HFFc6 (cell line): ENCODE results near the gene A4GALT. TPM values are rescaled to one million over a fixed set of nuclear protein-coding genes. Genes with fewer than 3 reads are reported as not detected.

Experiments used
- DNase-seq: peaks from one replicate; pipeline ENCODE4 v3.0.0-alpha.2; 2018
- H3K27ac Mint-ChIP-seq: 2 replicates; pipeline ENCODE4 v1.8.0; 2020; ENCODE audit warnings: mild to moderate bottlenecking, mixed read lengths
- H3K27me3 Mint-ChIP-seq: 2 replicates; pipeline ENCODE4 v1.8.0; 2021; ENCODE audit warnings: mild to moderate bottlenecking, moderate library complexity, mixed read lengths; ENCODE audit not compliant: insufficient read depth
- H3K36me3 Mint-ChIP-seq: 2 replicates; pipeline ENCODE4 v1.8.0; 2021; ENCODE audit warnings: low read depth, mixed read lengths
- H3K4me1 Mint-ChIP-seq: 2 replicates; pipeline ENCODE4 v1.8.0; 2020; ENCODE audit warnings: low read depth, mixed read lengths
- H3K4me3 Mint-ChIP-seq: 2 replicates; pipeline ENCODE4 v1.8.0; 2020; ENCODE audit warnings: mild to moderate bottlenecking, moderate library complexity, mixed read lengths
- H3K9me3 Mint-ChIP-seq: 2 replicates; pipeline ENCODE4 v1.8.0; 2020; ENCODE audit warnings: mild to moderate bottlenecking, mixed read lengths
- total RNA-seq, 6 experiments: library from RNA; stranded (reverse); fragmentation: NEBNext Ultra II Directional; extraction: Animal tissue kit (Norgen Biotek cat#: 25700); gene quantifications; 2 replicates in 1 of 6; 3 replicates in 5 of 6; pipeline ENCODE4 v1.2.3, GENCODE V29; 2021
- TF ChIP-seq, protein P1 (sequence below): fragments of 200-600 bp; sonication (generic); IDR thresholded peaks from 2 replicates; pipeline ENCODE4 v1.5.0; 2021; ENCODE audit warnings: antibody characterized with exemption, mild to moderate bottlenecking

Gene A4GALT
- total RNA-seq, 6 experiments from 2014 or later, result 12.2 to 14.3 (median 13.1) TPM

DNA sequence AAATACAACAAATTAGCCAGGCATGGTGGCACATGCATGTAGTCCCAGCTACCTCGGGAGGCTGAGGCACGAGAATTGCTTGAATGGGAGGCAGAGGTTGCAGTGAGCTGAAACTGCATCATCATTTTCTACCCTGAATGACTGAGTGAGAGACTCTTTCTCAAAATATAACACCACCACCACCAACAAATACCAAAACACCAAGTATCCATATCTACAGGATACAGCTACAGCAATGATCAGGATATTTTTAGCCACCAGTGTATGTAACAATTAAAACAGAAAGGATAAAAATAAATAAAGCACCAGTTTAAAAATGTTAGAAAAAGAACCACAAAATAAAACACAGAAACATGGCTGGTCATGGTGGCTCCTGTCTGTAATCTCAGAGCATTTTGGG lies 13.2 kb downstream of the A4GALT start:
- no peak for DNase-seq
- Mint-ChIP-seq H3K27me3 (no peaks in the 10 kb centered on the region; the same call in 1 of the 2 replicates), H3K4me3 (no peak overlapping the region), H3K9me3 (peaks cover 22% of the 10 kb centered on the region), H3K4me1 (peaks cover 16% of the 10 kb centered on the region), H3K36me3 (peaks cover 17% of the 10 kb centered on the region), H3K27ac (no peak overlapping the region; the same call in 1 of the 2 replicates)
- TF ChIP-seq, protein P1, sequence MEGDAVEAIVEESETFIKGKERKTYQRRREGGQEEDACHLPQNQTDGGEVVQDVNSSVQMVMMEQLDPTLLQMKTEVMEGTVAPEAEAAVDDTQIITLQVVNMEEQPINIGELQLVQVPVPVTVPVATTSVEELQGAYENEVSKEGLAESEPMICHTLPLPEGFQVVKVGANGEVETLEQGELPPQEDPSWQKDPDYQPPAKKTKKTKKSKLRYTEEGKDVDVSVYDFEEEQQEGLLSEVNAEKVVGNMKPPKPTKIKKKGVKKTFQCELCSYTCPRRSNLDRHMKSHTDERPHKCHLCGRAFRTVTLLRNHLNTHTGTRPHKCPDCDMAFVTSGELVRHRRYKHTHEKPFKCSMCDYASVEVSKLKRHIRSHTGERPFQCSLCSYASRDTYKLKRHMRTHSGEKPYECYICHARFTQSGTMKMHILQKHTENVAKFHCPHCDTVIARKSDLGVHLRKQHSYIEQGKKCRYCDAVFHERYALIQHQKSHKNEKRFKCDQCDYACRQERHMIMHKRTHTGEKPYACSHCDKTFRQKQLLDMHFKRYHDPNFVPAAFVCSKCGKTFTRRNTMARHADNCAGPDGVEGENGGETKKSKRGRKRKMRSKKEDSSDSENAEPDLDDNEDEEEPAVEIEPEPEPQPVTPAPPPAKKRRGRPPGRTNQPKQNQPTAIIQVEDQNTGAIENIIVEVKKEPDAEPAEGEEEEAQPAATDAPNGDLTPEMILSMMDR, result no peak

DNA sequence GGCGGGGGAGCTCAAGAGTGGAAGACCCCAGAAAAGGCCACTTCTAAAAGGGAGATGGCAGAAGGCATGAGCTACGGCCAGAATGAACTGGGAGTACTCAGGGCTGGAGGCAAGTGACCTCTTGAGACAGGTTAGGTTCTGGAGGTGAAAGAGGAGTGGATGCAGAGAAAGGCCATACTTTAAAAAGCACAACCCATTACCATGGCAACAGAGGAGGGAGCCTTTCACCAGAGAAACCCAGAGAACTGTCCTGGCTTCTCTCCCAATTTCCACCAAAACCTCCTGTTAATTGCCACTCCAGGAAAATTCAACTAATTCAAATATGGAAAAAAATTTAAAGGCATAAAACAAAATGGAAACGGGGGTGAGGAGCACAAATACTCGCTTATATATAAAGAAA lies 15.8 kb downstream of the A4GALT start:
- DNase-seq, result no peak
- Mint-ChIP-seq H3K9me3 (peaks cover 10% of the 10 kb centered on the region), H3K27ac (no peak overlapping the region), H3K36me3 (peaks cover 4% of the 10 kb centered on the region), H3K27me3 (no peaks in the 10 kb centered on the region; the same call in 1 of the 2 replicates), H3K4me3 (no peak overlapping the region), H3K4me1 (peaks cover 5% of the 10 kb centered on the region)
- TF ChIP-seq, protein P1, result no peak

DNA sequence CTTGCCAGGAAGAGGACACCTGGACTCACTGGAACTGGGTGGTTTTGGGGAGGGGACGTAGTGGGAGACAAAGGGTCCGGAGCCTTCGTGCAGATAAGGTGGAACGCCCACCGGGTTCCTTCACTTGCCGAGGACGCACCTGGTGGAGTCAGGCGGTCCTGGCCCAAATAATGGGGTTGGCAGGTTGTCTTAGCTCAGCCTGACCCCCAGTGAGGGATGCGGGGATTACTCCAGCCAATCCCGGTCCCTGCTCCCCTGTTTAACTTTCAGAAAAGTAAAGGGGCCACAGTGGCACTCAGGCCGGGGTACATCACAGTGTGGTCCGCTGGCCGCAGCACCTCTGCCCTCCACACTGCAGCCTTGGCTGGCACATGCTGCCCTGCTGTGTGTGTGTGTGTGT lies 18.0 kb downstream of the A4GALT start:
- no peak for DNase-seq
- Mint-ChIP-seq H3K36me3 (no peaks in the 10 kb centered on the region), H3K4me1 (peaks cover 26% of the 10 kb centered on the region), H3K9me3 (no peaks in the 10 kb centered on the region), H3K4me3 (no peak overlapping the region), H3K27ac (no peak overlapping the region), H3K27me3 (no peaks in the 10 kb centered on the region; the same call in 1 of the 2 replicates)
- TF ChIP-seq, protein P1, result no peak

DNA sequence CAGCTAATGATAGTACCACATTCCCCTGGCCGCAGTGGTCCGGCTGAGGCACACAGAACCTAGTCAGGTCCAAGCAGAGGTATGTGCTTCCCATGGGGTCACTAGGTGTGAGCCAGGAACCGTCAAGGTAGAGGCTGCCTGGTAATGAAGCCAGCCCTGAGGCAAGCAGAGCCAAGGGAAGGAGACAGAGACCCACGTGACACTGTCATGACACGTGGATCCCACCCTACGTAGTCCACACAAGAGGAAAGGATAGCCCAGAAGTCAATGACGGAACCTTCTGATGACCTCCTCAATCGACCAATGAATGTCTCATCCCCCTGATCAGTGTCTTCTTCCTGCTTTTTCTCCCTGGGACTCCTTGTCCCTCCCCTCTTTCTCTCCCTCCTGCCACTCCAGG lies 19.0 kb downstream of the A4GALT start:
- no peak overlapping the region for H3K4me3 Mint-ChIP-seq
- TF ChIP-seq, protein P1, result no peak
- H3K36me3 Mint-ChIP-seq, result no peaks in the 10 kb centered on the region
- H3K27me3 Mint-ChIP-seq, result no peaks in the 10 kb centered on the region; the same call in 1 of the 2 replicates
- DNase-seq, result no peak
- H3K4me1 Mint-ChIP-seq, result peaks cover 31% of the 10 kb centered on the region
- H3K9me3 Mint-ChIP-seq, result no peaks in the 10 kb centered on the region
- H3K27ac Mint-ChIP-seq, result no peak overlapping the region

DNA sequence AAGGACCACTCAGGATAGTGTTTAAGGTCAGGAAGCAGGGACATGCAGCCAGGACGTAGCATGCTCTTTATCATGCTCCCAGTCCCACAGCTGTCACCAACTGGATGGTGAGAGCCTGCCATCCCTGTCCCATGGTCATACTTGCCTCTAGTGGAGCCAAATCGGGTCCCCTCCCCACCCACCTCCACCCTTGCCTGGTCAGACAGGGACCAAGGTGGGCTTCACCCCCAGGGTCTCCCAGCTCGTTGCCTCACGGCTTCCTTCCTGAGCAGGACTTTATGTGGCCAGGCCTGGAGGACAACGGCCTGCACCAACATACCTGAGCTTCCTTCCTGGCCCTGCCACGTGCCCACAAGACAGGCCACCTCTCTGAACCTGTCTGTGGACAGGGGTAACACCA lies 19.8 kb downstream of the A4GALT start:
- Mint-ChIP-seq H3K9me3 (no peaks in the 10 kb centered on the region), H3K27me3 (no peaks in the 10 kb centered on the region; the same call in 1 of the 2 replicates), H3K27ac (no peak overlapping the region), H3K4me1 (peaks cover 35% of the 10 kb centered on the region), H3K36me3 (no peaks in the 10 kb centered on the region), H3K4me3 (no peak overlapping the region)
- TF ChIP-seq, protein P1, result no peak
- no peak for DNase-seq

DNA sequence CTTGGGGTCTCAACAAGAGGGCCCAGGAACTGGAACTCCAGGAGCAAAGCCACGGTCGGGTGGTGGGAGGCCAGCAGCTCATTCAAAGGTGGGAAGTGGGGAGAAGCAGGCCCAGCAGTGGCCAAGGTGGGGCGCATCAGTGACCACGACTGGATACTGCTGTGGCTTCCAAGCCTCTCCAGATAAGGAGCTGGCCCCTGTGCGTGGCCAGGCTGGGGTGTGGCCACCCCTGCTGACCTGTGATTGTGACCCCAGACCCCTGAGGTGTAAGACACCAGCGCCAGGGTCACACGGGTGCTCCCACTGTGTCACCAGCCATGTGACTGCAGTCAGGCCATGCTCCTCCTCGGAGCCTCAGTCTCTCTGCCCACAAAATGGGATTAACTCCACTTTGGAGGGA lies 20.3 kb downstream of the A4GALT start:
- no peaks in the 10 kb centered on the region for H3K9me3 Mint-ChIP-seq
- DNase-seq, result no peak

More for the DNA sequence above, 20.3 kb downstream of the A4GALT start:
- Mint-ChIP-seq H3K4me1 (peaks cover 35% of the 10 kb centered on the region), H3K27ac (no peak overlapping the region), H3K4me3 (no peak overlapping the region), H3K27me3 (no peaks in the 10 kb centered on the region; the same call in 1 of the 2 replicates), H3K36me3 (no peaks in the 10 kb centered on the region)
- TF ChIP-seq, protein P1, result no peak
